GM12864 (cell line): ENCODE results near the gene FAHD2A.

ENCODE experiments used
- DNase-seq: peaks from one replicate; pipeline ENCODE4 v3.0.0-alpha.2; 2011; ENCODE audit warnings: low read depth
- H3K4me3 ChIP-seq: 2 replicates; pipeline ENCODE4 v1.5.1; 2011; ENCODE audit warnings: mild to moderate bottlenecking, low read depth, low read length, control low read depth
- CTCF ChIP-seq: IDR thresholded peaks from 2 replicates; pipeline ENCODE4 v1.5.1; 2011; ENCODE audit warnings: low read depth, mild to moderate bottlenecking, moderate library complexity, low read length, control low read depth, inconsistent platforms; ENCODE audit errors: missing control alignments

The FAHD2A gene

GRCh38 chr2:95356821-95357700 is 45.4 kb upstream of the FAHD2A start:
- no peak for TF ChIP-seq CTCF
- H3K4me3 ChIP-seq, result no peak overlapping the region
- no peak for DNase-seq

- TF ChIP-seq CTCF, result no peak
- no peak overlapping the region for H3K4me3 ChIP-seq
- no peak for DNase-seq
Observed at GRCh38 chr2:95357717-95358280, 44.7 kb upstream of the FAHD2A start.

- no peak overlapping the region for H3K4me3 ChIP-seq
- no peak for TF ChIP-seq CTCF
- no peak for DNase-seq
Observed at GRCh38 chr2:95359031-95359430, 43.5 kb upstream of the FAHD2A start.

- no peak overlapping the region for H3K4me3 ChIP-seq
- no peak for TF ChIP-seq CTCF
Observed at GRCh38 chr2:95359501-95359930, 43.0 kb upstream of the FAHD2A start.

GRCh38 chr2:95361216-95361980 is 41.1 kb upstream of the FAHD2A start:
- no peak for DNase-seq
- TF ChIP-seq CTCF, result no peak
- H3K4me3 ChIP-seq, result no peak overlapping the region

More at GRCh38 chr2:95359501-95359930, 43.0 kb upstream of the FAHD2A start:
- DNase-seq, result no peak

GRCh38 chr2:95362486-95362885 is 40.0 kb upstream of the FAHD2A start:
- no peak for TF ChIP-seq CTCF
- H3K4me3 ChIP-seq, result no peak overlapping the region
- DNase-seq, result no peak
